Measurements from ENCODE around the gene HEATR9. TPM values are rescaled to one million over a fixed set of nuclear protein-coding genes. Genes with fewer than 3 reads are reported as not detected.

Gene HEATR9
- total RNA-seq, 1 experiment from 2014 or later: not detected

- Mint-ChIP-seq H3K4me1 (ENCODE audit: low read depth, unreplicated experiment) (no peaks in the 10 kb centered on the region), H3K27ac (ENCODE audit: unreplicated experiment) (no peak overlapping the region), H3K36me3 (ENCODE audit: insufficient read depth, unreplicated experiment) (peaks cover 5% of the 10 kb centered on the region), H3K9me3 (ENCODE audit: unreplicated experiment) (peaks cover 11% of the 10 kb centered on the region), H3K27me3 (ENCODE audit: insufficient read depth, unreplicated experiment) (no peaks in the 10 kb centered on the region), H3K4me3 (ENCODE audit: unreplicated experiment) (no peak overlapping the region)
- Histone ChIP-seq H3K36me3 (ENCODE audit: control insufficient read depth, insufficient read depth, low read length) (no peaks in the 10 kb centered on the region), H3K27me3 (replicated peaks; ENCODE audit: control insufficient read depth, insufficient read depth, low read length) (no peaks in the 10 kb centered on the region), H3K4me3 (ENCODE audit: low read depth, low read length) (no peak overlapping the region), H3K4me1 (no peaks in the 10 kb centered on the region), H3K9me3 (0 out of 2 replicates have a peak, but pooled peaks cover 8% of the 10 kb centered on the region)
- no peak for TF ChIP-seq CTCF (IDR thresholded peaks at IDR 0.05; ENCODE audit: insufficient read depth in 1 of 2, low read depth in 1 of 2, low read length in 1 of 2, severe bottlenecking in 1 of 2, unreplicated experiment in 1 of 2)
- CTCF ChIA-PET: no interaction called here
- DNase-seq: no peak
- intact Hi-C loops (cut with micrococcal nuclease; ENCODE audit: unreplicated experiment): no loop called here
- POLR2A ChIA-PET: no interaction called here
- BruUV-seq (replicated peaks): no TSS peak
These were observed 45.7 kb upstream of the HEATR9 start for GRCh38 chr17:35914354-35914753.

GRCh38 chr17:35913609-35914008 lies 44.9 kb upstream of the HEATR9 start:
- DNase-seq: no peak
- H3K27me3 ChIP-seq (replicated peaks; ENCODE audit: control insufficient read depth, insufficient read depth, low read length): no peaks in the 10 kb centered on the region
- 0 out of 2 replicates have a peak, but pooled peaks cover 8% of the 10 kb centered on the region for H3K9me3 ChIP-seq
- no peak overlapping the region for H3K4me3 Mint-ChIP-seq (ENCODE audit: unreplicated experiment)
- H3K9me3 Mint-ChIP-seq (ENCODE audit: unreplicated experiment): peaks cover 11% of the 10 kb centered on the region
- H3K4me1 Mint-ChIP-seq (ENCODE audit: low read depth, unreplicated experiment): no peaks in the 10 kb centered on the region
- H3K4me3 ChIP-seq (ENCODE audit: low read depth, low read length): no peak overlapping the region
- BruUV-seq (replicated peaks): no TSS peak
- intact Hi-C loops (cut with micrococcal nuclease; ENCODE audit: unreplicated experiment): no loop called here
- POLR2A ChIA-PET: no interaction called here
- H3K27me3 Mint-ChIP-seq (ENCODE audit: insufficient read depth, unreplicated experiment): no peaks in the 10 kb centered on the region
- H3K4me1 ChIP-seq: no peaks in the 10 kb centered on the region
- no peak for TF ChIP-seq CTCF (IDR thresholded peaks at IDR 0.05; ENCODE audit: insufficient read depth in 1 of 2, low read depth in 1 of 2, low read length in 1 of 2, severe bottlenecking in 1 of 2, unreplicated experiment in 1 of 2)
- peaks cover 5% of the 10 kb centered on the region for H3K36me3 Mint-ChIP-seq (ENCODE audit: insufficient read depth, unreplicated experiment)
- CTCF ChIA-PET: no interaction called here
- no peaks in the 10 kb centered on the region for H3K36me3 ChIP-seq (ENCODE audit: control insufficient read depth, insufficient read depth, low read length)
- no peak overlapping the region for H3K27ac Mint-ChIP-seq (ENCODE audit: unreplicated experiment)

GRCh38 chr17:35912942-35913341 lies 44.3 kb upstream of the HEATR9 start:
- H3K27me3 ChIP-seq (replicated peaks; ENCODE audit: control insufficient read depth, insufficient read depth, low read length): no peaks in the 10 kb centered on the region
- Mint-ChIP-seq H3K4me3 (ENCODE audit: unreplicated experiment) (no peak overlapping the region), H3K4me1 (ENCODE audit: low read depth, unreplicated experiment) (no peaks in the 10 kb centered on the region), H3K9me3 (ENCODE audit: unreplicated experiment) (peaks cover 11% of the 10 kb centered on the region), H3K36me3 (ENCODE audit: insufficient read depth, unreplicated experiment) (peaks cover 5% of the 10 kb centered on the region), H3K27me3 (ENCODE audit: insufficient read depth, unreplicated experiment) (no peaks in the 10 kb centered on the region), H3K27ac (ENCODE audit: unreplicated experiment) (no peak overlapping the region)
- no TSS peak for BruUV-seq (replicated peaks)
- H3K4me1 ChIP-seq: no peaks in the 10 kb centered on the region
- no peak for DNase-seq
- ChIA-PET POLR2A (no interaction called here), CTCF (no interaction called here)
- H3K9me3 ChIP-seq: 0 out of 2 replicates have a peak, but pooled peaks cover 8% of the 10 kb centered on the region
- no peaks in the 10 kb centered on the region for H3K36me3 ChIP-seq (ENCODE audit: control insufficient read depth, insufficient read depth, low read length)
- intact Hi-C loops (cut with micrococcal nuclease; ENCODE audit: unreplicated experiment): no loop called here
- H3K4me3 ChIP-seq (ENCODE audit: low read depth, low read length): no peak overlapping the region
- TF ChIP-seq CTCF (IDR thresholded peaks at IDR 0.05; ENCODE audit: insufficient read depth in 1 of 2, low read depth in 1 of 2, low read length in 1 of 2, severe bottlenecking in 1 of 2, unreplicated experiment in 1 of 2): no peak

Measured in Caco-2 (cell line).